ENCODE measurements around the gene TRAF3.
A peak's percentile ranks its signal among the peaks of the same experiment; 100 is the strongest.

The TRAF3 gene

GRCh38 chr14:102771144-102771543, 6.1 kb upstream of the TRAF3 start:
- no CpG with 5 or more reads among the region's 9 CpGs for WGBS (ENCODE audit: extremely low coverage, insufficient coverage, low lambda C conversion rate)
- no peak overlapping the region for H2BK5ac ChIP-seq (ENCODE audit: low read length)
- no peak for DNase-seq

DNA sequence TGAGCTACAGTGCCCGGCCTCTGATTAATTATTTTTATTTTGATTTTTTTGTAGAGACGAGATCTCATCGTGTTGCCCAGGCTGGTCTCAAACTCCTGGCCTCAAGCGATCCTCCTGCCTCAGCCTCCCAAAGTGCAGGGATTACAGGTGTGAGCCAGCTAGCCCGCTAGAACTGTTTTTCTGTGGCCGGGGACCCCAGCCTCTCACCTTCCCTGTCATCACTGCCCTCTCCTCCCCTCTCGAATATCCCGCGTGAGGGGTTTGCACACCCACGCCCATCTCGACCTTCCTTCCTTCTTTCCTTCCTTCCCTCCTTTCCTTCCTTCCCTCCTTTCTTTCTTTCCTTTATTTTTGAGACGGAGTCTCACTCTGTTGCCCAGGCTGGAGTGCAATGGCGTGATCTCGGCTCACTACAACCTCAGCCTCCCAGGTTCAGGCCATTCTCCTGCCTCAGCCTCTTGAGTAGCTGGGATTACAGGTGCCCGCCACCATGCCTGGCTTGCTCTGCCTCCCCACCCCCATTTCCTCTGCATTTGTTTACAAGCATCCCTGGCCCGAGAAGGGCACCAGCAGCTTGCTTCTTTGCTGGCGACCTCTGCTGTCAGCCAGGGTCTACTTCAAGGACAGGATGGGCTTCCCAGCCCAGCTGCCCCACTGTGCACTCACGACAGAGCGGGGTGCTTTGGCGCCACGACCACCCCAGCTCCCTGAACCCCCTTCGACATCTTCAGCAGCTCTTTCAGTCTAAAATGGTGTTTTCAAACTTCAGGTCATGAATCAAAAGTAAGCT, 4.3 kb upstream of the TRAF3 start:
- no peak overlapping the region for H3K9ac ChIP-seq (ENCODE audit: low read length)
- DNase-seq = peak; percentile 92
- no peak overlapping the region for H2BK15ac ChIP-seq (replicated peaks; ENCODE audit: low read depth)
- no peak overlapping the region for H4K8ac ChIP-seq (ENCODE audit: low read depth, low read length)
- H3K79me2 ChIP-seq (ENCODE audit: control insufficient read depth, insufficient read depth, low read length) = no peaks in the 10 kb centered on the region
- WGBS (ENCODE audit: extremely low coverage, insufficient coverage, low lambda C conversion rate) = no CpG with 5 or more reads among the region's 22 CpGs
- H3K36me3 ChIP-seq (ENCODE audit: control insufficient read depth, insufficient read depth, low read length) = no peaks in the 10 kb centered on the region
- no peak overlapping the region for H2BK5ac ChIP-seq (ENCODE audit: low read length)
- no peak overlapping the region for H3K23ac ChIP-seq (ENCODE audit: low read length)
- no peak overlapping the region for H3K4me2 ChIP-seq (ENCODE audit: low read length)
- no peak overlapping the region for H3K56ac ChIP-seq (ENCODE audit: low read length)
- H4K5ac ChIP-seq (ENCODE audit: low read length) = no peak overlapping the region
- no peaks in the 10 kb centered on the region for H3K27me3 ChIP-seq (ENCODE audit: insufficient read depth, low read length, poor library complexity)
- H3K27ac ChIP-seq (ENCODE audit: low read depth, low read length) = no peak overlapping the region
- no peak overlapping the region for H2AK5ac ChIP-seq (ENCODE audit: low read length)
- no peak overlapping the region for H3K4me3 ChIP-seq (ENCODE audit: low read length)
- no peak overlapping the region for H3K18ac ChIP-seq (ENCODE audit: low read length)
- H3K4me1 ChIP-seq (ENCODE audit: control insufficient read depth, low read depth, low read length) = no peaks in the 10 kb centered on the region
- no peak overlapping the region for H3K4ac ChIP-seq (ENCODE audit: low read depth, low read length)
- no peaks in the 10 kb centered on the region for H3K79me1 ChIP-seq (ENCODE audit: low read length)
- H2BK120ac ChIP-seq (ENCODE audit: low read depth, low read length) = no peak overlapping the region

More at GRCh38 chr14:102771144-102771543, 6.1 kb upstream of the TRAF3 start:
- Histone ChIP-seq H4K5ac (ENCODE audit: low read length) (no peak overlapping the region), H3K36me3 (ENCODE audit: control insufficient read depth, insufficient read depth, low read length) (no peaks in the 10 kb centered on the region), H3K79me1 (ENCODE audit: low read length) (no peaks in the 10 kb centered on the region), H3K27ac (ENCODE audit: low read depth, low read length) (no peak overlapping the region), H3K23ac (ENCODE audit: low read length) (no peak overlapping the region), H3K4me3 (ENCODE audit: low read length) (no peak overlapping the region), H2BK120ac (ENCODE audit: low read depth, low read length) (no peak overlapping the region), H3K9ac (ENCODE audit: low read length) (no peak overlapping the region), H3K4ac (ENCODE audit: low read depth, low read length) (no peak overlapping the region), H3K18ac (ENCODE audit: low read length) (no peak overlapping the region), H3K27me3 (ENCODE audit: insufficient read depth, low read length, poor library complexity) (no peaks in the 10 kb centered on the region), H3K4me2 (ENCODE audit: low read length) (no peak overlapping the region), H3K79me2 (ENCODE audit: control insufficient read depth, insufficient read depth, low read length) (no peaks in the 10 kb centered on the region), H3K4me1 (ENCODE audit: control insufficient read depth, low read depth, low read length) (no peaks in the 10 kb centered on the region), H4K8ac (ENCODE audit: low read depth, low read length) (no peak overlapping the region), H2AK5ac (ENCODE audit: low read length) (no peak overlapping the region), H2BK15ac (replicated peaks; ENCODE audit: low read depth) (no peak overlapping the region), H3K56ac (ENCODE audit: low read length) (no peak overlapping the region)

- no peak overlapping the region for H3K56ac ChIP-seq (ENCODE audit: low read length)
- no peaks in the 10 kb centered on the region for H3K27me3 ChIP-seq (ENCODE audit: insufficient read depth, low read length, poor library complexity)
- no peak overlapping the region for H3K9ac ChIP-seq (ENCODE audit: low read length)
- no peak overlapping the region for H3K27ac ChIP-seq (ENCODE audit: low read depth, low read length)
- no peak overlapping the region for H4K5ac ChIP-seq (ENCODE audit: low read length)
- no peak overlapping the region for H2BK5ac ChIP-seq (ENCODE audit: low read length)
- no peak overlapping the region for H2BK120ac ChIP-seq (ENCODE audit: low read depth, low read length)
- peak; percentile 91 for DNase-seq
- no peaks in the 10 kb centered on the region for H3K36me3 ChIP-seq (ENCODE audit: control insufficient read depth, insufficient read depth, low read length)
- H3K4me2 ChIP-seq (ENCODE audit: low read length) = no peak overlapping the region
- H3K4me1 ChIP-seq (ENCODE audit: control insufficient read depth, low read depth, low read length) = peaks cover 3% of the 10 kb centered on the region
- no peak overlapping the region for H3K23ac ChIP-seq (ENCODE audit: low read length)
- no peak overlapping the region for H3K18ac ChIP-seq (ENCODE audit: low read length)
- H3K4me3 ChIP-seq (ENCODE audit: low read length) = no peak overlapping the region
- H3K79me2 ChIP-seq (ENCODE audit: control insufficient read depth, insufficient read depth, low read length) = no peaks in the 10 kb centered on the region
- no peaks in the 10 kb centered on the region for H3K79me1 ChIP-seq (ENCODE audit: low read length)
- no peak overlapping the region for H3K4ac ChIP-seq (ENCODE audit: low read depth, low read length)
- H4K8ac ChIP-seq (ENCODE audit: low read depth, low read length) = no peak overlapping the region
- no peak overlapping the region for H2AK5ac ChIP-seq (ENCODE audit: low read length)
- H2BK15ac ChIP-seq (replicated peaks; ENCODE audit: low read depth) = no peak overlapping the region
- WGBS (ENCODE audit: extremely low coverage, insufficient coverage, low lambda C conversion rate) = no CpG with 5 or more reads among the region's 10 CpGs
These were observed 2.7 kb upstream of the TRAF3 start for GRCh38 chr14:102774391-102775153.

GRCh38 chr14:102775855-102776760, 1.1 kb upstream of the TRAF3 start:
- no peaks in the 10 kb centered on the region for H3K79me2 ChIP-seq (ENCODE audit: control insufficient read depth, insufficient read depth, low read length)
- H3K4me1 ChIP-seq (ENCODE audit: control insufficient read depth, low read depth, low read length) = peaks cover 4% of the 10 kb centered on the region
- no peak overlapping the region for H3K23ac ChIP-seq (ENCODE audit: low read length)
- H3K56ac ChIP-seq (ENCODE audit: low read length) = peak overlapping the region; percentile 89
- no peak overlapping the region for H2BK120ac ChIP-seq (ENCODE audit: low read depth, low read length)
- H2BK15ac ChIP-seq (replicated peaks; ENCODE audit: low read depth) = no peak overlapping the region
- no peak for DNase-seq
- H3K4ac ChIP-seq (ENCODE audit: low read depth, low read length) = no peak overlapping the region
- WGBS (ENCODE audit: extremely low coverage, insufficient coverage, low lambda C conversion rate) = no CpG with 5 or more reads among the region's 22 CpGs
- peaks cover 3% of the 10 kb centered on the region for H3K79me1 ChIP-seq (ENCODE audit: low read length)
- H2BK5ac ChIP-seq (ENCODE audit: low read length) = no peak overlapping the region
- H3K36me3 ChIP-seq (ENCODE audit: control insufficient read depth, insufficient read depth, low read length) = no peaks in the 10 kb centered on the region
- no peak overlapping the region for H3K27ac ChIP-seq (ENCODE audit: low read depth, low read length)
- no peak overlapping the region for H3K9ac ChIP-seq (ENCODE audit: low read length)
- H3K4me3 ChIP-seq (ENCODE audit: low read length) = no peak overlapping the region
- no peak overlapping the region for H4K8ac ChIP-seq (ENCODE audit: low read depth, low read length)
- H3K4me2 ChIP-seq (ENCODE audit: low read length) = no peak overlapping the region
- no peaks in the 10 kb centered on the region for H3K27me3 ChIP-seq (ENCODE audit: insufficient read depth, low read length, poor library complexity)
- H2AK5ac ChIP-seq (ENCODE audit: low read length) = no peak overlapping the region
- no peak overlapping the region for H3K18ac ChIP-seq (ENCODE audit: low read length)
- no peak overlapping the region for H4K5ac ChIP-seq (ENCODE audit: low read length)

DNA sequence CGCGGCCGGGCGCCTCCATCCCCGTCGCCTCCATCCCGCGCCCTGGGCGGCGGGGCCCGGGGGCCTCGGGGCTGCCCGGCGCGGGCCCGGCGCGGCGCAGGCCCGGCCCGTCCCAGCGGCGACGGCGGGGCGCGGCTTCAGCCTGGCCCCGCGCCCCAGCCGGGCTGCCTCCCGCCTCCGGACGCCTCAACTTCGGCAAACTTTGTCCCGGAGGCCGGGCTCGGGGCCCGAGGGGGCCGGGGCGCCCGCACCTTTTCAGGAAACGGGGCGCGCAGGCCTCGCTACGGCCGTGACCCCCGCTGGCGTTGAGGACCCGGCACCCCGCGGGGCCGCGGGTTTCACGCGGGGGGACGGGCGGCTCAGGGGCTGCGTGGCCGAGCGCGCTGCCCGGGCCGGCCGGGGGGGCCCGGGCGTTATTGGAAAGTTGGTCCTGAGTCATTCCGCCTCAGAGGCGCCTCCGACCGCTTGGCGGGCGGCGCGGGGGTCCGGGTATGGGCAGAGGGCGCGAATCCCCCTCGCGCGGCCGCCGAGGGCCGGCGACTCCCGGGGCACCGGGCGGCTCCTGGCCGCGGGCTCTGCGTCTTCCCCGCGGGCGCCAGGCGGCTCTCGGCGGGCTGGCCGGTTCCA, 575 bp downstream of the TRAF3 start:
- Histone ChIP-seq H2BK15ac (replicated peaks; ENCODE audit: low read depth) (no peak overlapping the region), H3K4me1 (ENCODE audit: control insufficient read depth, low read depth, low read length) (peaks cover 4% of the 10 kb centered on the region), H3K4ac (ENCODE audit: low read depth, low read length) (peak overlapping the region; percentile 42), H4K8ac (ENCODE audit: low read depth, low read length) (no peak overlapping the region), H2BK5ac (ENCODE audit: low read length) (no peak overlapping the region), H3K36me3 (ENCODE audit: control insufficient read depth, insufficient read depth, low read length) (no peaks in the 10 kb centered on the region), H3K9ac (ENCODE audit: low read length) (peak overlapping the region; percentile 45), H3K79me2 (ENCODE audit: control insufficient read depth, insufficient read depth, low read length) (no peaks in the 10 kb centered on the region), H3K4me3 (ENCODE audit: low read length) (peak overlapping the region; percentile 28), H3K4me2 (ENCODE audit: low read length) (peak overlapping the region; percentile 64), H2BK120ac (ENCODE audit: low read depth, low read length) (peak overlapping the region; percentile 78), H3K27ac (ENCODE audit: low read depth, low read length) (no peak overlapping the region), H3K79me1 (ENCODE audit: low read length) (peaks cover 3% of the 10 kb centered on the region), H4K5ac (ENCODE audit: low read length) (no peak overlapping the region), H2AK5ac (ENCODE audit: low read length) (no peak overlapping the region), H3K27me3 (ENCODE audit: insufficient read depth, low read length, poor library complexity) (no peaks in the 10 kb centered on the region), H3K56ac (ENCODE audit: low read length) (peak overlapping the region; percentile 51), H3K23ac (ENCODE audit: low read length) (no peak overlapping the region), H3K18ac (ENCODE audit: low read length) (peak overlapping the region; percentile 94)
- no CpG with 5 or more reads among the region's 98 CpGs for WGBS (ENCODE audit: extremely low coverage, insufficient coverage, low lambda C conversion rate)
- DNase-seq = no peak
